Measurements from ENCODE around the gene OTUD1. TPM values are rescaled to one million over a fixed set of nuclear protein-coding genes. Genes with fewer than 3 reads are reported as not detected.

Gene OTUD1
- total RNA-seq, 1 experiment from 2014 or later = 3.8 TPM

- H4K8ac ChIP-seq (replicated peaks; ENCODE audit: insufficient read length, low read depth, low read length) = no peak overlapping the region
- H3K23ac ChIP-seq (ENCODE audit: insufficient read length, low read depth, low read length) = no peak overlapping the region
- H3K27ac ChIP-seq (ENCODE audit: insufficient read length, low read depth, low read length) = no peak overlapping the region
- no peaks in the 10 kb centered on the region for H3K4me1 ChIP-seq (ENCODE audit: insufficient read depth, low read length)
- Mint-ChIP-seq H3K4me1 (peaks cover 23 to 26% of the 10 kb centered on the region in 2 experiments), H3K27ac (no peak overlapping the region), H3K27me3 (ENCODE audit: low read depth) (no peaks in the 10 kb centered on the region; the same call in 1 of the 2 replicates), H3K4me3 (no peak overlapping the region), H3K36me3 (ENCODE audit: insufficient read depth in 1 of 3, low read depth in 3 of 3) (no peaks in the 10 kb centered on the region), H3K9me3 (no peaks in the 10 kb centered on the region)
- no peak overlapping the region for H3K4ac ChIP-seq (ENCODE audit: low read depth, low read length)
- H2AK5ac ChIP-seq (ENCODE audit: insufficient read length, low read length) = no peak overlapping the region
- no peak overlapping the region for H2BK12ac ChIP-seq (ENCODE audit: insufficient read length, low read depth, low read length)
- H2BK5ac ChIP-seq (ENCODE audit: insufficient read length, low read length) = no peak overlapping the region
- no peak overlapping the region for H3K9ac ChIP-seq (ENCODE audit: extremely low read depth, insufficient read length, low read length)
- no peak overlapping the region for H2AFZ ChIP-seq (ENCODE audit: low read length)
- H4K20me1 ChIP-seq (ENCODE audit: control insufficient read depth, insufficient read depth, insufficient read length) = no peaks in the 10 kb centered on the region
- H3K14ac ChIP-seq (ENCODE audit: insufficient read depth, low read length) = no peak overlapping the region
- no peak for DNase-seq
- no peaks in the 10 kb centered on the region for H3K79me1 ChIP-seq (ENCODE audit: insufficient read depth, low read depth, low read length, poor library complexity, severe bottlenecking)
- H3K56ac ChIP-seq (ENCODE audit: insufficient read length, low read depth, low read length) = no peak overlapping the region
- H3K4me2 ChIP-seq (ENCODE audit: insufficient read depth, insufficient read length, low read length) = no peak overlapping the region
- H2BK20ac ChIP-seq (ENCODE audit: low read depth, low read length, poor library complexity, severe bottlenecking) = no peak overlapping the region
- no CpG with 5 or more reads among the region's 2 CpGs for WGBS (ENCODE audit: extremely low coverage, insufficient read length, low lambda C conversion rate)
- no peak for TF ChIP-seq CTCF (conservative IDR thresholded peaks at IDR 0.05)
- no peak overlapping the region for H4K91ac ChIP-seq (ENCODE audit: insufficient read length, low read depth, low read length)
- no peaks in the 10 kb centered on the region for H3K9me3 ChIP-seq (ENCODE audit: control insufficient read depth, low read depth, low read length)
- H4K5ac ChIP-seq (ENCODE audit: insufficient read length, low read depth, low read length) = no peak overlapping the region
- no peaks in the 10 kb centered on the region for H3K23me2 ChIP-seq (ENCODE audit: insufficient read length, low read depth, low read length, poor library complexity, severe bottlenecking)
- no peaks in the 10 kb centered on the region for H3K27me3 ChIP-seq (ENCODE audit: insufficient read depth, low read length)
- H3K79me2 ChIP-seq (ENCODE audit: insufficient read depth, low read length) = no peaks in the 10 kb centered on the region
- H3T11ph ChIP-seq (ENCODE audit: low read length) = no peak overlapping the region
- H3K18ac ChIP-seq (ENCODE audit: insufficient read length, low read depth, low read length) = no peak overlapping the region
- H2BK15ac ChIP-seq (ENCODE audit: low read depth, low read length) = no peak overlapping the region
- no peak overlapping the region for H2BK120ac ChIP-seq (ENCODE audit: low read depth, low read length, poor library complexity, severe bottlenecking)
Observed at GRCh38 chr10:23474081-23474480, 35.2 kb downstream of the OTUD1 start.
